IPS-11a (cell line): Measurements from ENCODE around the gene AKAP1.

Experiments
- H3K4me3 ChIP-seq: one replicate; pipeline ENCODE4 v1.5.1; 2013; ENCODE audit warnings: low read depth, low read length, control low read depth

The AKAP1 gene

DNA sequence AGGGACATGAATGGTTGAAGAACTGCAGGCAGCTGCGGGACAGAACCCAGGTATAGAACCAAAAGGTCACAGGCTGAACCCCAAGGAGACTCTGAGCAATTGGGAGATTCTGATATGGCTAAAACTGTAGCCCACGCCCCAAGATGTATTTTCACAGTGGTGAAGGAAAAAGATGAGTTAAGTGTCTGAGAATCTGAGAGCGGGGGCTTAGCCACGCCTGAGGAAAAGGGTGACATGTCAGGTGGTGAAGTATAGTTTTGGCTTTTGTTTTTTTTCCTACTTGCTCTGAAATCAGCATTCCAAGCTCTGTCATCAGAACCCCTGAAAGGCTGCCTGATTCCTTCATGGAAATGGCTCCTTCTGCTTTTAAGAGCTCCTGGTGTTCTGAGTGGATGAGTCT, 73.3 kb downstream of the AKAP1 start:
- H3K4me3 ChIP-seq = no peak overlapping the region

DNA sequence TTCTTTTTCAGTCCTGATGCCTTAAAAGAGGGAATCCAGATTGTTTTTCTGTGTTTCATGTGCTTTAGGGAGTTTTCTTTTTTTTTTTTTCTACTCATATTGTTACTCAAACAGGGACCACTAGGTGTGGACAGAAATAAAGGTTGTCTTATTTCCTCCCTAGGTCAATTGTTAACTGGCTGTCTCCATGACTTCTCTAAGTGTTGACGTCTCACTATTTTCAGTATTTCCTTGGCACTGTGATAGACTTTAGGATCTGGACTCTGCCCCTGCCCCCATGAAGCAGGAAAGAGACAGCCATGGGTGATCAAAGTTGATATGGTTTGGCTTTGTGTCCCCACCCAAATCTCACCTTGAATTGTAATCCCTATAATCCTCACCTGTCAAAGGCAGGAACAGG, 73.7 kb downstream of the AKAP1 start:
- H3K4me3 ChIP-seq = no peak overlapping the region

DNA sequence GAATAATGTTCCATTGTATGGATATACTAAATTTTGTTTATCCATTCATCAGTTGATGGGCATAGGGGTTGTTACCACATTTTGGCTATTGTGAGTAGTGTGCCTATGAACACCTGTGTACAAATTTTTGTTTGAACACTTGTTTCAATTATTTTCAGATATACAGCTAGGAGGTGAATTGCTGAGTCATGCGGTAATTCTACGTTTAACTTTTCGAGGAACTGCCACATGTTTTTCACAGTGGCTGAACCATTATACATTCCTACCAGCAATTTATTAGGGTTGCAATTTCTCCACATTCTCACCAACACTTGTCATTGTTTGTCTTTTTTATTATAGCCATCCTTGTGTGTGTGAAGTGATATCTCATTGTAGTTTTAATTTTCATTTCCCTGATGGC, 75.6 kb downstream of the AKAP1 start:
- H3K4me3 ChIP-seq = no peak overlapping the region

DNA sequence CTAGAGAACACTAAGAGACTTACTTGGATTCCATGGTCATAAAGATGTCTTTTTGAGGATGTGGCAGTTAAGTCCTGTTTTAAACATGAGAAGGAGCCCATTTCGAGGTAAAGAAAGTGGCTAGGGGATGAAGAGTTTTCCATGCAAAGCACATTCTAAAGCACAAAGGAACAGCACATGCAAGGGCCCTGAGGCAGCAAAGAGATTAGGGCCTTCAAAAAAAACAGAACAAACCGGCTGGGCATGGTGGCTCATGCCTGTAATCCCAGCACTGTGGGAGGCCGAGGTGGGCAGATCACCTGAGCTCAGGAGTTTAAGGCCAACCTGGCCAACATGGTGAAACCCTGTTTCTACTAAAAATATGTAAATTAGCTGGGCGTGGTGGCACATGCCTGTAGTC, 79.8 kb downstream of the AKAP1 start:
- H3K4me3 ChIP-seq = no peak overlapping the region

DNA sequence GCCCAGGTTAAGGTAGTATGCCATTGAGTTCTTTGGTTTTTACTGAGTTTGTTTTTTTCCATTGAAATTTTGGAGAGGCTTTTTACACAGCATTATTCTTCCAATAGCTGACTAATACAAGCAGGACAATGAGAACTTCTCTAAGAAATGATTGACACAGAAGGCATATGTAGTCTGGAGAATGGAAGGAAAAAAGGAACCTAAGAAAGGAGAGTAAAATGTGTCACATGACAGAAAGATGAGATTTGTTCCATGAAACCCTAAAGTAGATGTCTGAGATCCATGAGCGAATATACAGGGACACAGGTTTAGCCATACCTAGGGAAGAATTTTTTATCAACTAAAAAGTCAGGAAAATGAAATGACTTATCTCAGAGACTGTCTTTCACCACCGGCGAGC, 80.7 kb downstream of the AKAP1 start:
- H3K4me3 ChIP-seq = no peak overlapping the region

DNA sequence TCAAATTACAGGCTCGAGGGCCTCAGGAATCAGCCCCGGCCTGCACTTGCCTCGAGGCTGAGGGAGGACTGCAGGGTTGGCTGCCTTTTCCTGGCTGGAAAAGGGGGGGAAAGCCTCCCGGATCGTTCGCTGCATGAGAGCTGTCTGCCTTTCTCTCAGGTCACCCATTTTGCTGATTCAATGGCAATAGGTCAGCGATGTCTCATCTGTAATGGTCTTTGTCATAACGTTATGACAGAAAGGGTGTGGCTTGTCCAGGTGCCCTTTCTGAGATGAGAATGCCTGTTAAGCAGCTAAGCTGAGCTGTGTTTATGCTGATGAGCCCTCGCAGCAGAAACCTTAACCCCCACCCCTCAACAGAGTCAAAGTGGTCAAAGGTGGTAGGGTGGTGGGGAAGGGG, 81.8 kb downstream of the AKAP1 start:
- no peak overlapping the region for H3K4me3 ChIP-seq

DNA sequence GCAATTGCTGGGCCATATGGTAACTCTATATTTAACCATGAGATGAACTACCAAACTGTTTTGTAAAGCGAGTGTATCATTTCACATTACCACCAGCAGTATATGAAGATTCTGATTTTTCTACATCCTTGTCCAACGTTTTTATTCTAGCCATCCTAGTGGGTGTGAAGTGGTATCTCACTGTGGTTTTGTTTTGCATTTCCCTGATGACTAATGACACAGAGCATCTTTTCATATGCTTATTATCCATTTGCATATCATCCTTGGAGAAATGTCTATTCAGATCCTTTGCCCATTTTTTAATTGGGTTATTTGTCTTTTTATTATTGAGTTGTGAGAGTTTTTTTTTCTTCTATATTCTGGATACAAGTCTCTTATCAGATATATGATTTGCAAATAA, 83.6 kb downstream of the AKAP1 start:
- no peak overlapping the region for H3K4me3 ChIP-seq

DNA sequence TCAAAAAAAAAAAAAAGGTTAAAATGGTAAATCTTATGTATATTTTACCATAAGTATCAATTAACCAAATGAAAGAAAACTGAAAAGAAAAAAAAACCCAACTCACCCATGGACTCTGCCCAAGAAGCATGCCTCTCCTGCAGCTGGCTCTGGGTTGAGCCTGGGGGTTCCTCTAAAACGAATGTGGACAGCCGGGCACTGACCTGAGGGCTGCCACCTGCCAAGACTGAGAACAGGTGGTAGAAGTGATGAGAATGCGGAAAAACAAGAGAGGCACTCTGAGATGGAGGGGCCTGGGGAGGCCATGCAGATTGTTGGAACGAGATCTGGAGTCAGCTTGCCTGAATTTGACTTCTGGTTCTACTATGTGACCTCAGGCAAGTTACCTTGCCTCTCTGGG, 85.8 kb downstream of the AKAP1 start:
- no peak overlapping the region for H3K4me3 ChIP-seq
